ENCODE results near the gene RHOT2. TPM values are rescaled to one million over a fixed set of nuclear protein-coding genes. Genes with fewer than 3 reads are reported as not detected.

Gene RHOT2
- total and polyA plus RNA-seq, 2 donors (not counting 3 experiments of a cell fraction or from before 2014, with no cell fraction given): 106 to 139 TPM

DNA sequence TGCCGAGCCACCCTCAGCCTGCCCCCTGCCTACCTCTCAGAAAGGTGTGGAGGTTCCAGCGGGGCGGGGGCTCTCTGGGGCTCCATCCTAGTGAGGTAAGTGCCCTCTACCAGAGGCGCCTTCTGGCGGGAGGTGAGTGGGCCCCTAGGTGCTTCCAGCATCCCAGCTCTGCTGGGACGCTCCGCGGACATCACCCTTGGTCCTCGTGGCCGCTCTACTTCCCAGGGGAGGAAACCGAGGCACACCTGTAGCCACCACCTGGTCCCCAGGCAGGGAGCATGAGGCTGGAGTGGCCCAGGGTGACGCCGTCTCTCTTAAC, 24.9 kb upstream of the RHOT2 start:
- intact Hi-C loops (cut with micrococcal nuclease) (no loop called here), dilution Hi-C loops (cut with MboI; ENCODE audit: extremely low pct_ligation_motif_present, low sequenced_read_pairs) (no loop called here)
- H3K4me3 ChIP-seq (replicated peaks in 1 of 3; ENCODE audit: insufficient read depth in 1 of 3, low read depth in 1 of 3, low read length in 3 of 3): no peak overlapping the region
- no peaks in the 10 kb centered on the region for H3K79me2 ChIP-seq (ENCODE audit: control insufficient read depth, insufficient read depth, low read length)
- H3K9ac ChIP-seq (replicated peaks; ENCODE audit: extremely low read depth, insufficient read depth, low read length): no peak overlapping the region
- H3K9me1 ChIP-seq (replicated peaks; ENCODE audit: control insufficient read depth, extremely low read depth, insufficient read depth, low read length): no peaks in the 10 kb centered on the region
- no peak overlapping the region for H2AFZ ChIP-seq (ENCODE audit: low read depth, low read length)
- no peaks in the 10 kb centered on the region for H3K27me3 ChIP-seq (ENCODE audit: control insufficient read depth in 2 of 2, insufficient read depth in 2 of 2, low read length in 2 of 2)
- ChIA-PET CTCF (interaction anchor here (1.1 kb wide), 1 partner anchor 18 kb away, joined by 3 read pairs; no protein-coding TSS in a partner anchor), POLR2A (no interaction called here)
- BruUV-seq (replicated peaks): no TSS peak
- FAIRE-seq (no peak), DNase-seq (ENCODE audit: low read depth, low spot score) (no peak)
- H3K4me2 ChIP-seq (ENCODE audit: insufficient read depth, low read length): no peak overlapping the region
- H4K20me1 ChIP-seq (replicated peaks; ENCODE audit: control insufficient read depth, extremely low read depth, insufficient read depth, low read length): no peaks in the 10 kb centered on the region
- no peaks in the 10 kb centered on the region for H3K9me3 ChIP-seq (replicated peaks; ENCODE audit: control insufficient read depth, insufficient read depth, low read length)
- no peak overlapping the region for H3K27ac ChIP-seq (ENCODE audit: insufficient read depth, low read depth, low read length)
- TF ChIP-seq, protein P1, sequence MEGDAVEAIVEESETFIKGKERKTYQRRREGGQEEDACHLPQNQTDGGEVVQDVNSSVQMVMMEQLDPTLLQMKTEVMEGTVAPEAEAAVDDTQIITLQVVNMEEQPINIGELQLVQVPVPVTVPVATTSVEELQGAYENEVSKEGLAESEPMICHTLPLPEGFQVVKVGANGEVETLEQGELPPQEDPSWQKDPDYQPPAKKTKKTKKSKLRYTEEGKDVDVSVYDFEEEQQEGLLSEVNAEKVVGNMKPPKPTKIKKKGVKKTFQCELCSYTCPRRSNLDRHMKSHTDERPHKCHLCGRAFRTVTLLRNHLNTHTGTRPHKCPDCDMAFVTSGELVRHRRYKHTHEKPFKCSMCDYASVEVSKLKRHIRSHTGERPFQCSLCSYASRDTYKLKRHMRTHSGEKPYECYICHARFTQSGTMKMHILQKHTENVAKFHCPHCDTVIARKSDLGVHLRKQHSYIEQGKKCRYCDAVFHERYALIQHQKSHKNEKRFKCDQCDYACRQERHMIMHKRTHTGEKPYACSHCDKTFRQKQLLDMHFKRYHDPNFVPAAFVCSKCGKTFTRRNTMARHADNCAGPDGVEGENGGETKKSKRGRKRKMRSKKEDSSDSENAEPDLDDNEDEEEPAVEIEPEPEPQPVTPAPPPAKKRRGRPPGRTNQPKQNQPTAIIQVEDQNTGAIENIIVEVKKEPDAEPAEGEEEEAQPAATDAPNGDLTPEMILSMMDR (IDR thresholded peaks at IDR 0.05; ENCODE audit: extremely low read depth in 1 of 2, insufficient read depth in 1 of 2, low read depth in 1 of 2, low read length in 2 of 2): no peak
- TF ChIP-seq EZH2 (IDR thresholded peaks at IDR 0.05; ENCODE audit: borderline replicate concordance, low read depth, low read length, severe bottlenecking) (no peak), POLR2A (IDR thresholded peaks at IDR 0.05; ENCODE audit: low read depth, low read length) (no peak), POLR2AphosphoS5 (IDR thresholded peaks at IDR 0.05; ENCODE audit: insufficient read depth, low read depth, low read length) (no peak), MYC (IDR thresholded peaks at IDR 0.05; ENCODE audit: low read depth, low read length) (no peak)
- TF ChIP-seq, protein P2, sequence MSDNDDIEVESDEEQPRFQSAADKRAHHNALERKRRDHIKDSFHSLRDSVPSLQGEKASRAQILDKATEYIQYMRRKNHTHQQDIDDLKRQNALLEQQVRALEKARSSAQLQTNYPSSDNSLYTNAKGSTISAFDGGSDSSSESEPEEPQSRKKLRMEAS (IDR thresholded peaks at IDR 0.05; ENCODE audit: insufficient read depth, insufficient read length): no peak
- H3K4me1 ChIP-seq (ENCODE audit: control insufficient read depth, extremely low read depth, insufficient read depth, low read length): peaks cover 9% of the 10 kb centered on the region
- no peaks in the 10 kb centered on the region for H3K36me3 ChIP-seq (ENCODE audit: control insufficient read depth in 2 of 2, extremely low read depth in 1 of 2, insufficient read depth in 2 of 2, low read length in 2 of 2)

DNA sequence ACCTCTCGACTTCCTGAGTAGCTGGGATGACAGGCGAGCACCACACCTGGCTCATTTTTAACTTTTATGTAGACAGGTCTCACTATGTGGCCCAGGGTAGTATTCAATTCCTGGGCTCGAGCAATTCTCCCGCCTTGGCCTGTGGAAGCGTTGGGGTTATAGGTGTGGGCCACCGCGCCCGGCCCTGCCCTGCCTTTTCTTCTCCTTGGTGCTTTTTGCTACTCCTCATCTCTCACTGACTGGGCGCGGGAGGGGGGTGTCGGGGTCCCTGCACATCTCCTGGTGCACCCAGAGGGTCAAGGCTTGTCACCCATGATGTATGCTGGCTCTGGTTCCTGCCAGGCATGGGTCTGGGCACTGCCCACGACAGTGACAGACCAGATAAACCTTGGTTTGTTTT, 23.4 kb upstream of the RHOT2 start:
- ChIA-PET POLR2A (no interaction called here), CTCF (interaction anchor here (1.1 to 1.2 kb wide), 2 partner anchors 16 to 54 kb away, joined by 3 read pairs; partner anchors contain the start of gene RAB40C)
- no peak overlapping the region for H2AFZ ChIP-seq (ENCODE audit: low read depth, low read length)
- no peak overlapping the region for H3K27ac ChIP-seq (ENCODE audit: insufficient read depth, low read depth, low read length)
- H3K9ac ChIP-seq (replicated peaks; ENCODE audit: extremely low read depth, insufficient read depth, low read length): no peak overlapping the region
- DNase-seq (ENCODE audit: low read depth, low spot score) (no peak), FAIRE-seq (no peak)
- H4K20me1 ChIP-seq (replicated peaks; ENCODE audit: control insufficient read depth, extremely low read depth, insufficient read depth, low read length): no peaks in the 10 kb centered on the region
- peaks cover 17% of the 10 kb centered on the region for H3K4me1 ChIP-seq (ENCODE audit: control insufficient read depth, extremely low read depth, insufficient read depth, low read length)
- no peaks in the 10 kb centered on the region for H3K27me3 ChIP-seq (ENCODE audit: control insufficient read depth in 2 of 2, insufficient read depth in 2 of 2, low read length in 2 of 2)
- H3K36me3 ChIP-seq (ENCODE audit: control insufficient read depth in 2 of 2, extremely low read depth in 1 of 2, insufficient read depth in 2 of 2, low read length in 2 of 2): no peaks in the 10 kb centered on the region
- no TSS peak for BruUV-seq (replicated peaks)
- dilution Hi-C loops (cut with MboI; ENCODE audit: extremely low pct_ligation_motif_present, low sequenced_read_pairs) (no loop called here), intact Hi-C loops (cut with micrococcal nuclease) (no loop called here)
- H3K9me1 ChIP-seq (replicated peaks; ENCODE audit: control insufficient read depth, extremely low read depth, insufficient read depth, low read length): no peaks in the 10 kb centered on the region
- H3K4me3 ChIP-seq (replicated peaks in 1 of 3; ENCODE audit: insufficient read depth in 1 of 3, low read depth in 1 of 3, low read length in 3 of 3): no peak overlapping the region
- no peaks in the 10 kb centered on the region for H3K79me2 ChIP-seq (ENCODE audit: control insufficient read depth, insufficient read depth, low read length)
- H3K9me3 ChIP-seq (replicated peaks; ENCODE audit: control insufficient read depth, insufficient read depth, low read length): no peaks in the 10 kb centered on the region
- no peak overlapping the region for H3K4me2 ChIP-seq (ENCODE audit: insufficient read depth, low read length)
- TF ChIP-seq MYC (IDR thresholded peaks at IDR 0.05; ENCODE audit: low read depth, low read length): no peak

Measured in endothelial cell of umbilical vein (primary cell).